ENCODE measurements around the gene ZC3H18. TPM values are rescaled to one million over a fixed set of nuclear protein-coding genes. Genes with fewer than 3 reads are reported as not detected.

The ZC3H18 gene
- total RNA-seq, 1 experiment from 2014 or later, result 11.8 TPM

- no peaks in the 10 kb centered on the region for H4K20me1 ChIP-seq (ENCODE audit: low read length)
- H3K36me3 ChIP-seq (ENCODE audit: low read depth, low read length), result no peaks in the 10 kb centered on the region
- no peaks in the 10 kb centered on the region for H3K9me3 ChIP-seq (ENCODE audit: low read length)
- H3K4me2 ChIP-seq (ENCODE audit: low read length), result no peak overlapping the region
- H3K79me2 ChIP-seq (ENCODE audit: low read length), result no peaks in the 10 kb centered on the region
- H3K27me3 ChIP-seq (ENCODE audit: low read length), result peaks cover 26% of the 10 kb centered on the region
- no peak for TF ChIP-seq CTCF (conservative IDR thresholded peaks at IDR 0.05; ENCODE audit: low read depth, low read length)
- no peaks in the 10 kb centered on the region for H3F3A ChIP-seq (ENCODE audit: low read length, unreplicated experiment)
- CTCF ChIA-PET, result no interaction called here
- BruUV-seq (replicated peaks), result no TSS peak
- no peak overlapping the region for H2AFZ ChIP-seq (ENCODE audit: low read length)
- intact Hi-C loops (cut with micrococcal nuclease), result no loop called here
- no peaks in the 10 kb centered on the region for H3K4me1 ChIP-seq (ENCODE audit: insufficient read depth, low read length)
- ATAC-seq (no peak), DNase-seq (no peak)
- no peak overlapping the region for H3K4me3 ChIP-seq (ENCODE audit: low read length)
- no peak overlapping the region for H3K27ac ChIP-seq (ENCODE audit: low read length)
- H3K9me2 ChIP-seq (replicated peaks; ENCODE audit: low read length), result no peaks in the 10 kb centered on the region
- no peak overlapping the region for H3K9ac ChIP-seq (ENCODE audit: low read length)
- POLR2A ChIA-PET (ENCODE audit: unreplicated experiment), result no interaction called here
Observed at GRCh38 chr16:88549671-88550245, 20.4 kb upstream of the ZC3H18 start.

- H3K79me2 ChIP-seq (ENCODE audit: low read length), result no peaks in the 10 kb centered on the region
- H3K4me3 ChIP-seq (ENCODE audit: low read length), result no peak overlapping the region
- ChIA-PET CTCF (no interaction called here), POLR2A (ENCODE audit: unreplicated experiment) (no interaction called here)
- no peak overlapping the region for H2AFZ ChIP-seq (ENCODE audit: low read length)
- H3K9me3 ChIP-seq (ENCODE audit: low read length), result no peaks in the 10 kb centered on the region
- no peaks in the 10 kb centered on the region for H3K9me2 ChIP-seq (replicated peaks; ENCODE audit: low read length)
- no peaks in the 10 kb centered on the region for H3K36me3 ChIP-seq (ENCODE audit: low read depth, low read length)
- H3K9ac ChIP-seq (ENCODE audit: low read length), result no peak overlapping the region
- BruUV-seq (replicated peaks), result no TSS peak
- peaks cover 26% of the 10 kb centered on the region for H3K27me3 ChIP-seq (ENCODE audit: low read length)
- no peaks in the 10 kb centered on the region for H4K20me1 ChIP-seq (ENCODE audit: low read length)
- H3K27ac ChIP-seq (ENCODE audit: low read length), result no peak overlapping the region
- H3F3A ChIP-seq (ENCODE audit: low read length, unreplicated experiment), result no peaks in the 10 kb centered on the region
- TF ChIP-seq EZH2 (IDR thresholded peaks at IDR 0.05; ENCODE audit: low read length, unreplicated experiment), result no peak
- TF ChIP-seq CTCF (conservative IDR thresholded peaks at IDR 0.05; ENCODE audit: low read depth, low read length), result no peak
- TF ChIP-seq EZH2phosphoT487 (IDR thresholded peaks at IDR 0.05; ENCODE audit: borderline replicate concordance, low read length), result no peak
- intact Hi-C loops (cut with micrococcal nuclease), result no loop called here
- ATAC-seq (no peak), DNase-seq (no peak)
- H3K4me1 ChIP-seq (ENCODE audit: insufficient read depth, low read length), result no peaks in the 10 kb centered on the region
- H3K4me2 ChIP-seq (ENCODE audit: low read length), result no peak overlapping the region
Observed at GRCh38 chr16:88550246-88550661, 19.9 kb upstream of the ZC3H18 start.

GRCh38 chr16:88552166-88552565 lies 18.0 kb upstream of the ZC3H18 start:
- Histone ChIP-seq H3F3A (ENCODE audit: low read length, unreplicated experiment) (no peaks in the 10 kb centered on the region), H3K36me3 (ENCODE audit: low read depth, low read length) (no peaks in the 10 kb centered on the region), H3K27me3 (ENCODE audit: low read length) (peaks cover 14% of the 10 kb centered on the region; the same call in 1 of the 2 replicates), H3K9me3 (ENCODE audit: low read length) (no peaks in the 10 kb centered on the region), H3K9me2 (replicated peaks; ENCODE audit: low read length) (no peaks in the 10 kb centered on the region), H3K79me2 (ENCODE audit: low read length) (no peaks in the 10 kb centered on the region), H3K4me1 (ENCODE audit: insufficient read depth, low read length) (no peaks in the 10 kb centered on the region), H3K4me3 (ENCODE audit: low read length) (no peak overlapping the region), H3K27ac (ENCODE audit: low read length) (no peak overlapping the region), H4K20me1 (ENCODE audit: low read length) (no peaks in the 10 kb centered on the region), H3K9ac (ENCODE audit: low read length) (no peak overlapping the region), H2AFZ (ENCODE audit: low read length) (no peak overlapping the region), H3K4me2 (ENCODE audit: low read length) (no peak overlapping the region)
- no peak for DNase-seq
- ChIA-PET CTCF (no interaction called here), POLR2A (ENCODE audit: unreplicated experiment) (no interaction called here)
- BruUV-seq (replicated peaks), result no TSS peak
- intact Hi-C loops (cut with micrococcal nuclease), result no loop called here
- ATAC-seq, result no peak
- no peak for TF ChIP-seq CTCF (conservative IDR thresholded peaks at IDR 0.05; ENCODE audit: low read depth, low read length)
- TF ChIP-seq EZH2phosphoT487 (IDR thresholded peaks at IDR 0.05; ENCODE audit: borderline replicate concordance, low read length), result no peak
- TF ChIP-seq EZH2 (IDR thresholded peaks at IDR 0.05; ENCODE audit: low read length, unreplicated experiment), result no peak
